HTR-8/SVneo (cell line): ENCODE measurements around the gene CRYGN.

Experiments used
- DNase-seq: peaks from one replicate; pipeline ENCODE4 v3.0.0; 2011; ENCODE audit warnings: low spot score, mixed read lengths; ENCODE audit not compliant: insufficient read length
- FAIRE-seq: peaks from 2 replicates; lab custom pipeline; 2011; peaks lifted over from hg19 to GRCh38; lab: Jason Lieb, UNC

The CRYGN gene

GRCh38 chr7:151396328-151396970 is 43.5 kb downstream of the CRYGN start:
- no peak for DNase-seq
- no peak for FAIRE-seq

- DNase-seq (no peak), FAIRE-seq (no peak)
Observed at GRCh38 chr7:151395036-151395367, 44.9 kb downstream of the CRYGN start.

- FAIRE-seq (no peak), DNase-seq (no peak)
Observed at GRCh38 chr7:151394076-151395035, 45.6 kb downstream of the CRYGN start.

- FAIRE-seq (no peak), DNase-seq (no peak)
Observed at GRCh38 chr7:151393031-151393977, 46.6 kb downstream of the CRYGN start.

- FAIRE-seq (no peak), DNase-seq (no peak)
Observed at GRCh38 chr7:151392426-151392825, 47.5 kb downstream of the CRYGN start.

GRCh38 chr7:151392002-151392401 is 47.9 kb downstream of the CRYGN start:
- no peak for FAIRE-seq
- no peak for DNase-seq

GRCh38 chr7:151391358-151391730 is 48.6 kb downstream of the CRYGN start:
- DNase-seq (no peak), FAIRE-seq (no peak)

GRCh38 chr7:151390598-151391357 is 49.2 kb downstream of the CRYGN start:
- DNase-seq, result no peak
- no peak for FAIRE-seq

GRCh38 chr7:151389768-151390597 is 50.0 kb downstream of the CRYGN start:
- FAIRE-seq, result no peak
- DNase-seq, result no peak

GRCh38 chr7:151389096-151389767 is 50.7 kb downstream of the CRYGN start:
- FAIRE-seq (no peak), DNase-seq (no peak)

- DNase-seq (no peak), FAIRE-seq (no peak)
Observed at GRCh38 chr7:151388430-151388829, 51.5 kb downstream of the CRYGN start.

- FAIRE-seq (no peak), DNase-seq (no peak)
Observed at GRCh38 chr7:151388007-151388297, 52.0 kb downstream of the CRYGN start.

GRCh38 chr7:151387161-151388006 is 52.6 kb downstream of the CRYGN start:
- DNase-seq, result no peak
- FAIRE-seq, result no peak

GRCh38 chr7:151386301-151387160 is 53.4 kb downstream of the CRYGN start:
- DNase-seq (no peak), FAIRE-seq (no peak)

- DNase-seq (no peak), FAIRE-seq (no peak)
Observed at GRCh38 chr7:151385626-151386300, 54.2 kb downstream of the CRYGN start.
